H9 (cell line): ENCODE data around the gene SOCS6. TPM values are rescaled to one million over a fixed set of nuclear protein-coding genes. Genes with fewer than 3 reads are reported as not detected.

ENCODE experiments used
- DNase-seq: peaks from one replicate; pipeline ENCODE4 v3.0.0-alpha.2; 2017
- H2AFZ ChIP-seq: one replicate; pipeline ENCODE4 v1.6.1; 2013; ENCODE audit warnings: mild to moderate bottlenecking, low read length, control low read depth, moderate library complexity
- H2AK5ac ChIP-seq: 2 replicates; pipeline ENCODE4 v1.6.1; 2013; ENCODE audit warnings: low read length, control low read depth, mixed read lengths; ENCODE audit not compliant: insufficient read length
- H2BK120ac ChIP-seq: one replicate; pipeline ENCODE4 v1.6.1; 2013; ENCODE audit warnings: low read depth, mild to moderate bottlenecking, low read length, control low read depth, inconsistent platforms; ENCODE audit not compliant: poor library complexity, severe bottlenecking
- H2BK12ac ChIP-seq: 2 replicates; pipeline ENCODE4 v1.6.1; 2013; ENCODE audit warnings: low read length, control low read depth, mixed read lengths, low read depth; ENCODE audit not compliant: insufficient read length
- H2BK15ac ChIP-seq: 2 replicates; pipeline ENCODE4 v1.6.1; 2013; ENCODE audit warnings: low read depth, low read length, control low read depth
- H2BK20ac ChIP-seq: one replicate; pipeline ENCODE4 v1.6.1; 2013; ENCODE audit warnings: low read depth, mild to moderate bottlenecking, low read length, control low read depth, inconsistent platforms; ENCODE audit not compliant: poor library complexity, severe bottlenecking
- H2BK5ac ChIP-seq: 2 replicates; pipeline ENCODE4 v1.6.1; 2013; ENCODE audit warnings: low read length, control low read depth, mixed read lengths; ENCODE audit not compliant: insufficient read length
- H3K14ac ChIP-seq: 2 replicates; pipeline ENCODE4 v1.6.1; 2013; ENCODE audit warnings: low read length, control low read depth; ENCODE audit not compliant: insufficient read depth
- H3K18ac ChIP-seq: 2 replicates; pipeline ENCODE4 v1.6.1; 2013; ENCODE audit warnings: low read depth, mild to moderate bottlenecking, mixed read lengths, low read length, control low read depth; ENCODE audit not compliant: insufficient read length
- H3K23ac ChIP-seq: 2 replicates; pipeline ENCODE4 v1.6.1; 2013; ENCODE audit warnings: low read length, control low read depth, mixed read lengths, low read depth; ENCODE audit not compliant: insufficient read length
- H3K23me2 ChIP-seq: 2 replicates; pipeline ENCODE4 v1.6.1; 2013; ENCODE audit warnings: low read depth, mild to moderate bottlenecking, mixed read lengths, low read length, control low read depth; ENCODE audit not compliant: insufficient read length, poor library complexity, severe bottlenecking
- H3K27ac ChIP-seq: 2 replicates; pipeline ENCODE4 v1.5.1; 2013; ENCODE audit warnings: low read length, control low read depth, mixed read lengths, low read depth; ENCODE audit not compliant: insufficient read length
- H3K27me3 ChIP-seq: 2 replicates; pipeline ENCODE4 v1.6.1; 2013; ENCODE audit warnings: low read length, control low read depth, inconsistent platforms; ENCODE audit not compliant: insufficient read depth
- H3K4ac ChIP-seq: 2 replicates; pipeline ENCODE4 v1.6.1; 2013; ENCODE audit warnings: low read depth, mild to moderate bottlenecking, control low read depth, inconsistent platforms, low read length, moderate library complexity
- H3K4me1 ChIP-seq: 2 replicates; pipeline ENCODE4 v1.6.1; 2013; ENCODE audit warnings: low read length, control low read depth, inconsistent platforms; ENCODE audit not compliant: insufficient read depth
- H3K4me2 ChIP-seq: 2 replicates; pipeline ENCODE4 v1.6.1; 2013; ENCODE audit warnings: low read length, control low read depth, mixed read lengths; ENCODE audit not compliant: insufficient read length, insufficient read depth
- H3K56ac ChIP-seq: 2 replicates; pipeline ENCODE4 v1.6.1; 2013; ENCODE audit warnings: low read depth, mild to moderate bottlenecking, mixed read lengths, low read length, control low read depth; ENCODE audit not compliant: insufficient read length
- H3K79me1 ChIP-seq: 2 replicates; pipeline ENCODE4 v1.6.1; 2013; ENCODE audit warnings: low read depth, mild to moderate bottlenecking, moderate library complexity, low read length, control low read depth, inconsistent platforms; ENCODE audit not compliant: insufficient read depth, poor library complexity, severe bottlenecking
- H3K79me2 ChIP-seq: 2 replicates; pipeline ENCODE4 v1.6.1; 2013; ENCODE audit warnings: low read length, control low read depth, inconsistent platforms; ENCODE audit not compliant: insufficient read depth
- H3K9ac ChIP-seq: 2 replicates; pipeline ENCODE4 v1.6.1; 2013; ENCODE audit warnings: low read length, control low read depth, mixed read lengths; ENCODE audit not compliant: insufficient read length; ENCODE audit errors: extremely low read depth
- H3K9me3 ChIP-seq: one replicate; pipeline ENCODE4 v1.6.1; 2013; ENCODE audit warnings: low read depth, low read length, inconsistent platforms; ENCODE audit not compliant: control insufficient read depth
- H3T11ph ChIP-seq: one replicate; pipeline ENCODE4 v1.6.1; 2013; ENCODE audit warnings: mild to moderate bottlenecking, low read length, control low read depth, inconsistent platforms
- H4K20me1 ChIP-seq: one replicate; pipeline ENCODE4 v1.6.1; 2013; ENCODE audit not compliant: control insufficient read depth, insufficient read length, insufficient read depth
- H4K5ac ChIP-seq: 2 replicates; pipeline ENCODE4 v1.6.1; 2013; ENCODE audit warnings: low read depth, mild to moderate bottlenecking, mixed read lengths, low read length, control low read depth; ENCODE audit not compliant: insufficient read length
- H4K8ac ChIP-seq: replicated peaks from 2 replicates; pipeline ENCODE4 v1.6.1; 2013; ENCODE audit warnings: low read length, control low read depth, mixed read lengths, low read depth; ENCODE audit not compliant: insufficient read length
- H4K91ac ChIP-seq: 2 replicates; pipeline ENCODE4 v1.6.1; 2013; ENCODE audit warnings: low read depth, mild to moderate bottlenecking, moderate library complexity, mixed read lengths, low read length, control low read depth; ENCODE audit not compliant: insufficient read length
- H3K27ac Mint-ChIP-seq, 3 experiments: 2 replicates in 2 of 3; 3 replicates in 1 of 3; pipeline ENCODE4 v1.8.0; 2020 to 2021; ENCODE audit warnings: mixed read lengths in 3 of 3, mild to moderate bottlenecking in 1 of 3, moderate library complexity in 1 of 3
- H3K27me3 Mint-ChIP-seq: 2 replicates; pipeline ENCODE4 v1.8.0; 2021; ENCODE audit warnings: low read depth, mild to moderate bottlenecking, moderate library complexity, mixed read lengths
- H3K36me3 Mint-ChIP-seq, 3 experiments: 2 replicates in 2 of 3; 3 replicates in 1 of 3; pipeline ENCODE4 v1.8.0; 2020 to 2021; ENCODE audit warnings: low read depth in 3 of 3, mixed read lengths in 3 of 3; ENCODE audit not compliant: insufficient read depth in 1 of 3
- H3K4me1 Mint-ChIP-seq, 2 experiments: 2 replicates each; pipeline ENCODE4 v1.8.0; 2020; ENCODE audit warnings: mixed read lengths in 2 of 2
- H3K4me3 Mint-ChIP-seq, 2 experiments: 2 replicates in 1 of 2; 3 replicates in 1 of 2; pipeline ENCODE4 v1.8.0; 2020 to 2021; ENCODE audit warnings: mild to moderate bottlenecking in 2 of 2, mixed read lengths in 2 of 2, moderate library complexity in 1 of 2
- H3K9me3 Mint-ChIP-seq, 2 experiments: 2 replicates in 1 of 2; 3 replicates in 1 of 2; pipeline ENCODE4 v1.8.0; 2020; ENCODE audit warnings: mild to moderate bottlenecking in 2 of 2, mixed read lengths in 2 of 2, moderate library complexity in 1 of 2
- CTCF ChIP-seq: fragments of 200-600 bp; sonication (generic); conservative IDR thresholded peaks from 3 replicates; pipeline ENCODE4 v1.8.0; 2021; ENCODE audit warnings: antibody characterized with exemption, mild to moderate bottlenecking
- WGBS: extraction: QIAGEN DNeasy Blood & Tissue Kit; methylation state at CpG from one replicate; pipeline ENCODE4 v1.1.7; 2013; ENCODE audit warnings: missing lambda C conversion rate, low lambda C conversion rate, mixed read lengths; ENCODE audit not compliant: insufficient read length; ENCODE audit errors: extremely low coverage; 5-methylcytosine and 5-hydroxymethylcytosine counted together
- total RNA-seq: library from RNA; stranded (reverse); gene quantifications from 2 replicates; pipeline ENCODE4 v1.2.1, GENCODE V29; 2021

SOCS6 gene
- total RNA-seq, 1 experiment from 2014 or later = 24.5 TPM

GRCh38 chr18:70363861-70364260 lies 75.0 kb downstream of the SOCS6 start:
- Histone ChIP-seq H3K23ac (no peak overlapping the region), H3K23me2 (no peaks in the 10 kb centered on the region), H3K9me3 (no peaks in the 10 kb centered on the region), H2BK120ac (no peak overlapping the region), H3K79me1 (no peaks in the 10 kb centered on the region), H4K20me1 (no peaks in the 10 kb centered on the region), H3K79me2 (no peaks in the 10 kb centered on the region), H3K27me3 (no peaks in the 10 kb centered on the region), H3T11ph (no peak overlapping the region), H2AK5ac (no peak overlapping the region), H4K5ac (no peak overlapping the region), H2BK20ac (no peak overlapping the region), H2BK5ac (no peak overlapping the region), H3K14ac (no peak overlapping the region), H4K91ac (no peak overlapping the region), H3K4me1 (peaks cover 8% of the 10 kb centered on the region; the same call in 1 of the 2 replicates), H3K4me2 (no peak overlapping the region), H3K27ac (no peak overlapping the region), H3K18ac (no peak overlapping the region), H4K8ac (no peak overlapping the region), H2BK15ac (no peak overlapping the region), H2BK12ac (no peak overlapping the region), H3K4ac (no peak overlapping the region), H2AFZ (no peak overlapping the region), H3K56ac (no peak overlapping the region), H3K9ac (no peak overlapping the region)
- Mint-ChIP-seq H3K4me1 (peaks cover 31 to 35% of the 10 kb centered on the region in 2 experiments), H3K4me3 (no peak overlapping the region), H3K9me3 (no peaks in the 10 kb centered on the region; a peak in 1 of 5 replicates), H3K27me3 (no peaks in the 10 kb centered on the region), H3K27ac (no peak overlapping the region), H3K36me3 (0 out of 7 replicates have a peak, but pooled peaks cover 0 to 3% (median 0%) of the 10 kb centered on the region in 3 experiments)
- WGBS = no CpG with 5 or more reads among the region's 2 CpGs
- no peak for TF ChIP-seq CTCF
- DNase-seq = no peak
